ENCODE data around the gene EIF4H.

DNA sequence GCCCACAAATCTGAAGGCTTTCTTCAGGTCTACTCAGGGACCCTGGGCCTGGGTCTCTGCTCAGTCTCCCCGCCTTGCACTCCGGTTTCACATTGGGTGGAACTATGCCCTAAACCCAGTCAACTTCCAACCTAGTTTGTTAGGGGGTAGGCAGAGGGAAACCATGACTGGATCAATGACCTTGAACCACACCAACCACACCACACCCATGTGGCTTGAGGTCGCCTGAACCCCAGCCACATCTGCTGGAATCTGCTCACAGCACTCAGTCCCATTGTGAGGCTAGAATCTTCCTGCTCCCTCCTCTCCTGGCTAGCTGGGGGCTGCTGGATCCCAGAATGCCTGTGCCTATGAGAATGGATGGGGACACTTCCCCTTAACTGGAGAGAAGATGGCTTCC lies 62.1 kb downstream of the EIF4H start:
- TF ChIP-seq POLR2AphosphoS5 (IDR thresholded peaks at IDR 0.05; ENCODE audit: low read depth, low read length) (no peak), POLR2A (IDR thresholded peaks at IDR 0.05; ENCODE audit: low read depth, low read length) (no peak), TAF1 (IDR thresholded peaks at IDR 0.05; ENCODE audit: borderline replicate concordance, low read depth, low read length) (no peak)

Measured in GM12892 (cell line).